HG03064 (cell line): Measurements from ENCODE around the gene RFX2.

Source experiments
- ATAC-seq: cut with Tn5 transposase; IDR thresholded peaks from one replicate; pipeline ENCODE4 v1.9.1; 2021; ENCODE audit warnings: low read depth; ENCODE audit not compliant: unreplicated experiment

The RFX2 gene

GRCh38 chr19:6105444-6105843, 4.9 kb downstream of the RFX2 start:
- ATAC-seq = no peak

- no peak for ATAC-seq
These were observed 6.4 kb downstream of the RFX2 start for GRCh38 chr19:6103894-6104293.

GRCh38 chr19:6103217-6103644, 7.1 kb downstream of the RFX2 start:
- ATAC-seq = no peak

GRCh38 chr19:6101991-6102390, 8.3 kb downstream of the RFX2 start:
- ATAC-seq = no peak

- no peak for ATAC-seq
These were observed 8.9 kb downstream of the RFX2 start for GRCh38 chr19:6101291-6101825.

- ATAC-seq = no peak
These were observed 9.9 kb downstream of the RFX2 start for GRCh38 chr19:6100284-6100915.

GRCh38 chr19:6099599-6099998, 10.7 kb downstream of the RFX2 start:
- ATAC-seq = no peak

GRCh38 chr19:6099033-6099432, 11.3 kb downstream of the RFX2 start:
- no peak for ATAC-seq

- ATAC-seq = no peak
These were observed 11.7 kb downstream of the RFX2 start for GRCh38 chr19:6098574-6098973.

- ATAC-seq = no peak
These were observed 12.4 kb downstream of the RFX2 start for GRCh38 chr19:6097911-6098310.

GRCh38 chr19:6095760-6096159, 14.5 kb downstream of the RFX2 start:
- ATAC-seq = no peak

- no peak for ATAC-seq
These were observed 17.7 kb downstream of the RFX2 start for GRCh38 chr19:6092329-6093286.

- no peak for ATAC-seq
These were observed 18.5 kb downstream of the RFX2 start for GRCh38 chr19:6091771-6092291.

GRCh38 chr19:6090634-6091033, 19.7 kb downstream of the RFX2 start:
- no peak for ATAC-seq

GRCh38 chr19:6088602-6089049, 21.7 kb downstream of the RFX2 start:
- ATAC-seq = no peak

GRCh38 chr19:6087074-6087571, 23.2 kb downstream of the RFX2 start:
- ATAC-seq = no peak

- no peak for ATAC-seq
These were observed 24.1 kb downstream of the RFX2 start for GRCh38 chr19:6086068-6086788.

- ATAC-seq = no peak
These were observed 25.5 kb downstream of the RFX2 start for GRCh38 chr19:6084821-6085220.

GRCh38 chr19:6079107-6079506, 31.2 kb downstream of the RFX2 start:
- ATAC-seq = no peak

- no peak for ATAC-seq
These were observed 32.2 kb downstream of the RFX2 start for GRCh38 chr19:6078068-6078467.
